GM18951 (cell line): ENCODE data around the gene DLG2.

Experiments used
- POLR2A ChIP-seq: IDR thresholded peaks from 4 replicates; pipeline ENCODE4 v1.6.1; 2011; ENCODE audit warnings: mild to moderate bottlenecking; ENCODE audit not compliant: insufficient read length, insufficient read depth; ENCODE audit errors: extremely low read depth
- in situ Hi-C: fragments of 300-500 bp; cut with MboI; formaldehyde crosslinking; loops from one replicate; pipeline ENCODE4 v1.12.0; 2022; ENCODE audit warnings: low sequenced_read_pairs, mixed read lengths, inconsistent platforms; ENCODE audit not compliant: unreplicated experiment

DLG2 gene

GRCh38 chr11:83835423-83835822, 1791.7 kb downstream of the DLG2 start:
- in situ Hi-C loops: loop anchor here (25.0 kb wide), 2 partner anchors 427 to 727 kb away; no protein-coding TSS in a partner anchor
- TF ChIP-seq POLR2A: no peak

GRCh38 chr11:83831929-83832328, 1795.2 kb downstream of the DLG2 start:
- TF ChIP-seq POLR2A: no peak
- in situ Hi-C loops: loop anchor here (25.0 kb wide), 2 partner anchors 430 to 730 kb away; no protein-coding TSS in a partner anchor

GRCh38 chr11:83827940-83828554, 1799.1 kb downstream of the DLG2 start:
- TF ChIP-seq POLR2A: no peak
- in situ Hi-C loops: loop anchor here (25.0 kb wide), 2 partner anchors 434 to 734 kb away; no protein-coding TSS in a partner anchor

GRCh38 chr11:83827520-83827919, 1799.6 kb downstream of the DLG2 start:
- in situ Hi-C loops: loop anchor here (25.0 kb wide), 2 partner anchors 435 to 735 kb away; no protein-coding TSS in a partner anchor
- no peak for TF ChIP-seq POLR2A

- in situ Hi-C loops: loop anchor here (25.0 kb wide), 2 partner anchors 436 to 736 kb away; no protein-coding TSS in a partner anchor
- no peak for TF ChIP-seq POLR2A
Observed at GRCh38 chr11:83826078-83826477, 1801.1 kb downstream of the DLG2 start.

DNA sequence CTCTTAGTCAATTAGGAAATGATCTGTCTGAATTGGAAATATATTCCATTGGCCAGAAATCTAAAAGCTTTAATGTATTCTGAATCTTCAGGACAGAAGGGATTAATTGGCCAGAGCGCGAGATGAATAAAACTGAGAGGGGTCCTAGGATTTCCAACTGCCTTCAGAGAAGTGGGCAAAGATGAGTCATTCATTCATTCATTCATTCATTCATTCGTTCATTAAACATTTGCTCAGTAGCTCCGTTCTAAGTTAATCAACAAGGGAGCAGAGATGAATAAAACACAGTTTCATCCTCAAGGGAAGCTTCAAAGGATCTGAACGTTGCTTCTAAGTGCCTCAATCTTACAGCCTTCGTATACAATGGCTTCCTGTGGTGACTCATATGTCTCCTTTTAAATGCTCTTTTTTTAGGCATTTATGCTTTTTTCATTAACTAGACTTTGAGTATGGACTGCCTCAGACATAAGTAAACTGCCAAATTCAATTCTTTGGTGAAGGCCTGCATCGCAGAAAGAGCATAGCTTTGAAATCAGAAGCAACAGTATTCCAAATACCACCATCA, 1803.6 kb downstream of the DLG2 start:
- no peak for TF ChIP-seq POLR2A
- in situ Hi-C loops: loop anchor here (25.0 kb wide), 2 partner anchors 536 to 961 kb away; partner anchors contain the start of gene CCDC90B

GRCh38 chr11:83819931-83820549, 1807.1 kb downstream of the DLG2 start:
- no peak for TF ChIP-seq POLR2A
- in situ Hi-C loops: loop anchor here (25.0 kb wide), 2 partner anchors 533 to 958 kb away; partner anchors contain the start of gene CCDC90B

GRCh38 chr11:83818349-83818748, 1808.8 kb downstream of the DLG2 start:
- no peak for TF ChIP-seq POLR2A
- in situ Hi-C loops: loop anchor here (25.0 kb wide), 2 partner anchors 531 to 956 kb away; partner anchors contain the start of gene CCDC90B

DNA sequence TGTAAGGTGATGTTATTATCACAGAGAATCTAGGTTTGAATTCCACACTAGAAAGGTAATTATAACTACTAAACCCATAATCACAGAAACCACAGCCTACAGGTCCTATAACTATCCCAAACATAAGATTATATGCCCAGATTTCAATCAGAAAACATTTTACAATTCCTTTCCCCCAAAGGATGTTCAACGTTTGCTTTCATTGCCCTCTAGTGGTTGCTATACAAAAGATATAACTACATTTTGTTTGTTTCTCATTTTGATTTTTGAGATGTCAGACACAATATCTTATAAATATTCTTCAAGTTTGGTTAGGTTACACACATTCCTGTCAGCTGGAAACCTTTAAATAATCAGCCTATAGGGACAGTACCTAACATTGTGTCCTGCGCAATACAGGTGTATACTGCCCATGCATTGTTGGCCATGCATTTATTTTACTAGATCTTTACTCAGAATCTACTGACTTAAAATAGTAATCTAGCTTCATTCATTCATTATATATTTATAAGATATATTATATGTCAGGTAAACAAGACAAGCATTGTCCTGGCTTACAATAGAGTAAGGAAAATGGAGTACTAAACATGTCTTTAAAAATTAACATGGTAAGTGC, 1810.5 kb downstream of the DLG2 start:
- in situ Hi-C loops: loop anchor here (25.0 kb wide), 2 partner anchors 529 to 954 kb away; partner anchors contain the start of gene CCDC90B
- TF ChIP-seq POLR2A: no peak

- in situ Hi-C loops: loop anchor here (25.0 kb wide), 2 partner anchors 528 to 953 kb away; partner anchors contain the start of gene CCDC90B
- no peak for TF ChIP-seq POLR2A
Observed at GRCh38 chr11:83815736-83816135, 1811.4 kb downstream of the DLG2 start.

- in situ Hi-C loops: loop anchor here (25.0 kb wide), 2 partner anchors 526 to 951 kb away; partner anchors contain the start of gene CCDC90B
Observed at GRCh38 chr11:83813296-83813695, 1813.8 kb downstream of the DLG2 start.

GRCh38 chr11:83809274-83809673, 1817.9 kb downstream of the DLG2 start:
- in situ Hi-C loops: loop anchor here (25.0 kb wide), 2 partner anchors 522 to 947 kb away; partner anchors contain the start of gene CCDC90B
- no peak for TF ChIP-seq POLR2A

More at GRCh38 chr11:83813296-83813695, 1813.8 kb downstream of the DLG2 start:
- no peak for TF ChIP-seq POLR2A
